Stimulated activated CD8-positive, alpha-beta memory T cell treated with anti-CD3 and anti-CD28 coated beads, Interleukin-12 subunit alpha, Interleukin-12 subunit beta, amount 100 ng/mL, for 1 hour (primary cell): ENCODE measurements around the gene FNDC10.
"Not testable (repeated sequence)": the region's sequence is repeated elsewhere in the genome, so short reads cannot be mapped to it uniquely, and the experiment has no call there.

ENCODE experiments used
- DNase-seq: peaks from one replicate; pipeline ENCODE4 v3.0.0-alpha.2; 2020; ENCODE audit warnings: low read depth

FNDC10 gene

GRCh38 chr1:1599030-1599934 lies 653 bp downstream of the FNDC10 start:
- DNase-seq: no peak

- DNase-seq: no peak
Observed at GRCh38 chr1:1598720-1599029, 1.3 kb downstream of the FNDC10 start.

- DNase-seq: no peak
Observed at GRCh38 chr1:1598051-1598719, 1.8 kb downstream of the FNDC10 start.

- DNase-seq: no peak
Observed at GRCh38 chr1:1597275-1597930, 2.5 kb downstream of the FNDC10 start.

- DNase-seq: no peak
Observed at GRCh38 chr1:1596493-1597274, 3.3 kb downstream of the FNDC10 start.

GRCh38 chr1:1595341-1595740 lies 4.6 kb downstream of the FNDC10 start:
- DNase-seq: not testable (repeated sequence)

- no peak for DNase-seq
Observed at GRCh38 chr1:1594602-1595260, 5.2 kb downstream of the FNDC10 start.

- no peak for DNase-seq
Observed at GRCh38 chr1:1593834-1594601, 5.9 kb downstream of the FNDC10 start.

GRCh38 chr1:1591452-1591851 lies 8.5 kb downstream of the FNDC10 start:
- DNase-seq: no peak

- no peak for DNase-seq
Observed at GRCh38 chr1:1583347-1584010, 16.5 kb downstream of the FNDC10 start.

GRCh38 chr1:1582585-1583346 lies 17.2 kb downstream of the FNDC10 start:
- DNase-seq: no peak

- DNase-seq: no peak
Observed at GRCh38 chr1:1578371-1578940, 21.5 kb downstream of the FNDC10 start.

GRCh38 chr1:1577367-1578011 lies 22.4 kb downstream of the FNDC10 start:
- DNase-seq: no peak

- peak; percentile 90 for DNase-seq
Observed at GRCh38 chr1:1574721-1575537, 25.0 kb downstream of the FNDC10 start, which contains the start of gene SSU72. TSS of gene SSU72 (minus strand) at chr1:1574863. CDS start at chr1:1574557, 306 bp downstream.

- DNase-seq: peak; percentile 44
Observed at GRCh38 chr1:1573843-1574720, 25.9 kb downstream of the FNDC10 start.

- DNase-seq: no peak
Observed at GRCh38 chr1:1569341-1569740, 30.6 kb downstream of the FNDC10 start.

- no peak for DNase-seq
Observed at GRCh38 chr1:1567891-1568291, 32.0 kb downstream of the FNDC10 start.
